GM18951 (cell line): ENCODE data around the gene ITPR3.

Source experiments
- POLR2A ChIP-seq: IDR thresholded peaks from 4 replicates; pipeline ENCODE4 v1.6.1; 2011; ENCODE audit warnings: mild to moderate bottlenecking; ENCODE audit not compliant: insufficient read length, insufficient read depth; ENCODE audit errors: extremely low read depth
- in situ Hi-C: fragments of 300-500 bp; cut with MboI; formaldehyde crosslinking; loops from one replicate; pipeline ENCODE4 v1.12.0; 2022; ENCODE audit warnings: low sequenced_read_pairs, mixed read lengths, inconsistent platforms; ENCODE audit not compliant: unreplicated experiment

ITPR3 gene

GRCh38 chr6:33716379-33716778, 95.3 kb downstream of the ITPR3 start:
- in situ Hi-C loops = no loop called here
- TF ChIP-seq POLR2A = no peak

GRCh38 chr6:33716890-33717632, 95.9 kb downstream of the ITPR3 start:
- in situ Hi-C loops = no loop called here
- no peak for TF ChIP-seq POLR2A

- in situ Hi-C loops = no loop called here
- TF ChIP-seq POLR2A = no peak
Measured at GRCh38 chr6:33717934-33718455, 96.9 kb downstream of the ITPR3 start.

- in situ Hi-C loops = no loop called here
- TF ChIP-seq POLR2A = no peak
Measured at GRCh38 chr6:33718713-33719112, 97.6 kb downstream of the ITPR3 start.

GRCh38 chr6:33719326-33719987, 98.3 kb downstream of the ITPR3 start:
- no peak for TF ChIP-seq POLR2A
- in situ Hi-C loops = no loop called here

- no peak for TF ChIP-seq POLR2A
Measured at GRCh38 chr6:33720998-33721397, 99.9 kb downstream of the ITPR3 start.

GRCh38 chr6:33721508-33721907, 100.4 kb downstream of the ITPR3 start:
- no peak for TF ChIP-seq POLR2A
- in situ Hi-C loops = no loop called here

More at GRCh38 chr6:33720998-33721397, 99.9 kb downstream of the ITPR3 start:
- in situ Hi-C loops = no loop called here

GRCh38 chr6:33722103-33722623, 101.0 kb downstream of the ITPR3 start:
- in situ Hi-C loops = no loop called here
- TF ChIP-seq POLR2A = no peak

GRCh38 chr6:33723371-33724085, 102.4 kb downstream of the ITPR3 start:
- in situ Hi-C loops = no loop called here
- TF ChIP-seq POLR2A = no peak

GRCh38 chr6:33724102-33725023, 103.2 kb downstream of the ITPR3 start:
- in situ Hi-C loops = no loop called here
- no peak for TF ChIP-seq POLR2A

- in situ Hi-C loops = no loop called here
Measured at GRCh38 chr6:33725222-33725621, 104.1 kb downstream of the ITPR3 start.

More at GRCh38 chr6:33725222-33725621, 104.1 kb downstream of the ITPR3 start:
- no peak for TF ChIP-seq POLR2A
